ENCODE results near the gene ASCC3. TPM values are rescaled to one million over a fixed set of nuclear protein-coding genes. Genes with fewer than 3 reads are reported as not detected.

ASCC3 gene
- polyA plus RNA-seq, 2 of the 4 experiments (the other 2 are of a cell fraction) = 17.4 to 35.3 TPM

DNA sequence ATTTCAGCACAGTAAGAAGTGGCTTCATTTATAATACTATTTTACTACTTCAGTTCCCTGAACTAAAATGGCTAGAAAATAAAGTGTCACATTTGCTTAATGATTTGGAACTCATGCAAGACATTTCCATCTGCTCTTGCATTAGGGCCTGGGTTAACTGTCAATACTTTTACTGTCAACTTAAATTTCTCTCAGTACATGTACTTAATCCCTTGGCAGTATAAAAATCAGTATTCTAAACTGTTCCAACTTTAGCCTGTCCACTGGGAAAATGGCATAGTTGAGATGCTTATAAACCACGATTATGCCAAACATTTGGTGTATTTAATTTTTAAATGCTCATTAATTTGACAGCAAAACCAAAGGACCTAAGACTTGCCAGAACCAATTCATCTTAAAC is 154.5 kb downstream of the ASCC3 start:
- TF ChIP-seq POLR2AphosphoS2 (conservative IDR thresholded peaks at IDR 0.05; ENCODE audit: low read length) = no peak
- no peak for TF ChIP-seq EHMT2 (IDR thresholded peaks at IDR 0.05; ENCODE audit: low read depth)
- TF ChIP-seq, protein P1, sequence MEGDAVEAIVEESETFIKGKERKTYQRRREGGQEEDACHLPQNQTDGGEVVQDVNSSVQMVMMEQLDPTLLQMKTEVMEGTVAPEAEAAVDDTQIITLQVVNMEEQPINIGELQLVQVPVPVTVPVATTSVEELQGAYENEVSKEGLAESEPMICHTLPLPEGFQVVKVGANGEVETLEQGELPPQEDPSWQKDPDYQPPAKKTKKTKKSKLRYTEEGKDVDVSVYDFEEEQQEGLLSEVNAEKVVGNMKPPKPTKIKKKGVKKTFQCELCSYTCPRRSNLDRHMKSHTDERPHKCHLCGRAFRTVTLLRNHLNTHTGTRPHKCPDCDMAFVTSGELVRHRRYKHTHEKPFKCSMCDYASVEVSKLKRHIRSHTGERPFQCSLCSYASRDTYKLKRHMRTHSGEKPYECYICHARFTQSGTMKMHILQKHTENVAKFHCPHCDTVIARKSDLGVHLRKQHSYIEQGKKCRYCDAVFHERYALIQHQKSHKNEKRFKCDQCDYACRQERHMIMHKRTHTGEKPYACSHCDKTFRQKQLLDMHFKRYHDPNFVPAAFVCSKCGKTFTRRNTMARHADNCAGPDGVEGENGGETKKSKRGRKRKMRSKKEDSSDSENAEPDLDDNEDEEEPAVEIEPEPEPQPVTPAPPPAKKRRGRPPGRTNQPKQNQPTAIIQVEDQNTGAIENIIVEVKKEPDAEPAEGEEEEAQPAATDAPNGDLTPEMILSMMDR (IDR thresholded peaks at IDR 0.05) = no peak
- no peak for TF ChIP-seq CHD4 (IDR thresholded peaks at IDR 0.05; ENCODE audit: borderline replicate concordance)
- no peak for TF ChIP-seq ESRRA (IDR thresholded peaks at IDR 0.05; ENCODE audit: borderline replicate concordance, low read length)
- TF ChIP-seq SMC3 (IDR thresholded peaks at IDR 0.05) = no peak
- no peak for TF ChIP-seq EHF (CRISPR knock-in tag; IDR thresholded peaks at IDR 0.05)
- TF ChIP-seq, protein P2, sequence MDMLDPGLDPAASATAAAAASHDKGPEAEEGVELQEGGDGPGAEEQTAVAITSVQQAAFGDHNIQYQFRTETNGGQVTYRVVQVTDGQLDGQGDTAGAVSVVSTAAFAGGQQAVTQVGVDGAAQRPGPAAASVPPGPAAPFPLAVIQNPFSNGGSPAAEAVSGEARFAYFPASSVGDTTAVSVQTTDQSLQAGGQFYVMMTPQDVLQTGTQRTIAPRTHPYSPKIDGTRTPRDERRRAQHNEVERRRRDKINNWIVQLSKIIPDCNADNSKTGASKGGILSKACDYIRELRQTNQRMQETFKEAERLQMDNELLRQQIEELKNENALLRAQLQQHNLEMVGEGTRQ (IDR thresholded peaks at IDR 0.05) = no peak
- TF ChIP-seq CHD2 (IDR thresholded peaks at IDR 0.05; ENCODE audit: low read length, partially characterized antibody) = no peak
- no peak for TF ChIP-seq HEYL (CRISPR knock-in tag; IDR thresholded peaks at IDR 0.05)
- no peak for TF ChIP-seq RARB (CRISPR knock-in tag; IDR thresholded peaks at IDR 0.05)
- TF ChIP-seq, protein P3, sequence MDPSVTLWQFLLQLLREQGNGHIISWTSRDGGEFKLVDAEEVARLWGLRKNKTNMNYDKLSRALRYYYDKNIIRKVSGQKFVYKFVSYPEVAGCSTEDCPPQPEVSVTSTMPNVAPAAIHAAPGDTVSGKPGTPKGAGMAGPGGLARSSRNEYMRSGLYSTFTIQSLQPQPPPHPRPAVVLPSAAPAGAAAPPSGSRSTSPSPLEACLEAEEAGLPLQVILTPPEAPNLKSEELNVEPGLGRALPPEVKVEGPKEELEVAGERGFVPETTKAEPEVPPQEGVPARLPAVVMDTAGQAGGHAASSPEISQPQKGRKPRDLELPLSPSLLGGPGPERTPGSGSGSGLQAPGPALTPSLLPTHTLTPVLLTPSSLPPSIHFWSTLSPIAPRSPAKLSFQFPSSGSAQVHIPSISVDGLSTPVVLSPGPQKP (IDR thresholded peaks at IDR 0.05; ENCODE audit: low read depth, low read length) = no peak
- TF ChIP-seq RAD21 (conservative IDR thresholded peaks at IDR 0.05 in 1 of 2, IDR thresholded peaks at IDR 0.05 in 1 of 2) = no peak
- TF ChIP-seq EP300 (IDR thresholded peaks at IDR 0.05) = no peak
- no peak for TF ChIP-seq MAFK (IDR thresholded peaks at IDR 0.05; ENCODE audit: partially characterized antibody)
- TF ChIP-seq, protein P4, sequence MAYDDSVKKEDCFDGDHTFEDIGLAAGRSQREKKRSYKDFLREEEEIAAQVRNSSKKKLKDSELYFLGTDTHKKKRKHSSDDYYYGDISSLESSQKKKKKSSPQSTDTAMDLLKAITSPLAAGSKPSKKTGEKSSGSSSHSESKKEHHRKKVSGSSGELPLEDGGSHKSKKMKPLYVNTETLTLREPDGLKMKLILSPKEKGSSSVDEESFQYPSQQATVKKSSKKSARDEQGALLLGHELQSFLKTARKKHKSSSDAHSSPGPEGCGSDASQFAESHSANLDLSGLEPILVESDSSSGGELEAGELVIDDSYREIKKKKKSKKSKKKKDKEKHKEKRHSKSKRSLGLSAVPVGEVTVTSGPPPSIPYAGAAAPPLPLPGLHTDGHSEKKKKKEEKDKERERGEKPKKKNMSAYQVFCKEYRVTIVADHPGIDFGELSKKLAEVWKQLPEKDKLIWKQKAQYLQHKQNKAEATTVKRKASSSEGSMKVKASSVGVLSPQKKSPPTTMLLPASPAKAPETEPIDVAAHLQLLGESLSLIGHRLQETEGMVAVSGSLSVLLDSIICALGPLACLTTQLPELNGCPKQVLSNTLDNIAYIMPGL (CRISPR knock-in tag; IDR thresholded peaks at IDR 0.05; ENCODE audit: borderline replicate concordance) = no peak
- 100% methylated on average over 1 of the region's 1 CpG for WGBS (ENCODE audit: missing lambda C conversion rate)
- H3K4me1 ChIP-seq = no peaks in the 10 kb centered on the region
- H3K9me3 ChIP-seq = no peaks in the 10 kb centered on the region
- no peak overlapping the region for H3K4me2 ChIP-seq
- no peak overlapping the region for H3K27ac ChIP-seq
- H3K4me3 ChIP-seq = no peak overlapping the region
- DNase-seq (ENCODE audit: low read depth in 1 of 2, low spot score in 1 of 2) (no peak), ATAC-seq (no peak), FAIRE-seq (no peak)
- CTCF ChIA-PET = no interaction called here
- POLR2A ChIA-PET = no interaction called here

DNA sequence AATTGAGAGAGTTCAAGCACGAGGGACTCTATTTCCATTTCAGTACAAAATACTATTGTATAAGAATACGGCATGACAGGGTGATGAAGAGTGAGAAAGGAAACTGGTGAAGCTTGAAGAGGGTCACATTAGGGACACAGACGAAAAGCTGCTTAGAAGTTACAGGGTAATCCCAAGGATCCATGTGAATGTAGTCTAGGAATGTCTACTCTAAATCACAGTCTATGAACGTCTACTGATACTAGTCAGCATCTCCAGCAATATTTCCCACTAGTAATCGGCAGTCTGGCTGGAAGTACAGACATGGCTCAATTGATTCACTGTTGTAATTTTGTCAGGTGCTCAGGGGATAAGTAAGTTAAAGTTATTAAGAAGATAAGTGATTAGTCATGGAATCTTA is 156.4 kb downstream of the ASCC3 start:
- Histone ChIP-seq H3K4me3 (no peak overlapping the region), H3K9me3 (no peaks in the 10 kb centered on the region), H3K4me2 (no peak overlapping the region), H3K4me1 (peaks cover 6% of the 10 kb centered on the region; the same call in 1 of the 3 replicates), H3K27ac (no peak overlapping the region)
- ATAC-seq = no peak
- WGBS (ENCODE audit: missing lambda C conversion rate) = 84% methylated on average over 5 of the region's 5 CpGs
- TF ChIP-seq, protein P1 (IDR thresholded peaks at IDR 0.05) = no peak
- TF ChIP-seq NPAS2 (CRISPR knock-in tag; IDR thresholded peaks at IDR 0.05; ENCODE audit: borderline replicate concordance) (no peak), GATA3 (IDR thresholded peaks at IDR 0.05; ENCODE audit: borderline replicate concordance) (no peak), JUN (IDR thresholded peaks at IDR 0.05) (no peak), EHF (CRISPR knock-in tag; IDR thresholded peaks at IDR 0.05) (no peak), NR3C1 (IDR thresholded peaks at IDR 0.05) (no peak), HOXB5 (CRISPR knock-in tag; IDR thresholded peaks at IDR 0.05) (no peak), CEBPB (IDR thresholded peaks at IDR 0.05) (no peak)
- CTCF ChIA-PET = no interaction called here
- POLR2A ChIA-PET = no interaction called here
- no peak for FAIRE-seq
- no peak for DNase-seq (ENCODE audit: low read depth in 1 of 2, low spot score in 1 of 2)
